Liver (tissue), 9 donors: ENCODE measurements around the gene RTL10. TPM values are rescaled to one million over a fixed set of nuclear protein-coding genes. Genes with fewer than 3 reads are reported as not detected.

ENCODE experiments used
- DNase-seq: peaks from one replicate; pipeline ENCODE4 v3.0.0-alpha.2; 2017; ENCODE audit warnings: low spot score
- H3K27ac ChIP-seq, 2 donors: one replicate each; pipeline ENCODE4 v1.7.0; 2013; ENCODE audit warnings: inconsistent platforms in 2 of 2, low read length in 2 of 2, control low read depth in 1 of 2, low read depth in 1 of 2, mild to moderate bottlenecking in 1 of 2
- H3K27me3 ChIP-seq, 4 donors: one replicate each; pipeline versions ENCODE4 v1.6.1 to v1.7.0; 2013; ENCODE audit warnings: low read length in 3 of 4, inconsistent platforms in 1 of 4, mild to moderate bottlenecking in 1 of 4, moderate library complexity in 1 of 4; ENCODE audit not compliant: control insufficient read depth in 4 of 4, insufficient read depth in 4 of 4
- H3K36me3 ChIP-seq, 4 donors: one replicate each; pipeline versions ENCODE4 v1.6.1 to v1.7.0; 2013; ENCODE audit warnings: low read length in 3 of 4, mild to moderate bottlenecking in 3 of 4, low read depth in 1 of 4, moderate library complexity in 1 of 4; ENCODE audit not compliant: control insufficient read depth in 4 of 4, insufficient read depth in 3 of 4
- H3K4me1 ChIP-seq, 4 donors: one replicate each; pipeline versions ENCODE4 v1.6.1 to v1.7.0; 2013; ENCODE audit warnings: low read length in 3 of 4, mild to moderate bottlenecking in 3 of 4, moderate library complexity in 1 of 4; ENCODE audit not compliant: control insufficient read depth in 4 of 4, insufficient read depth in 4 of 4
- H3K4me3 ChIP-seq, 3 donors: one replicate each; pipeline versions ENCODE4 v1.6.1 to v1.7.0; 2013; ENCODE audit warnings: low read length in 3 of 3, control low read depth in 1 of 3, low read depth in 1 of 3, mild to moderate bottlenecking in 1 of 3
- H3K9ac ChIP-seq, 2 donors: one replicate each; pipeline ENCODE4 v1.7.0; 2013; ENCODE audit warnings: low read length in 2 of 2, mild to moderate bottlenecking in 2 of 2, moderate library complexity in 2 of 2, control low read depth in 1 of 2, low read depth in 1 of 2
- H3K9me3 ChIP-seq, 4 donors: one replicate each; pipeline versions ENCODE4 v1.6.1 to v1.7.0; 2013; ENCODE audit warnings: low read length in 3 of 4; ENCODE audit not compliant: control insufficient read depth in 4 of 4
- CTCF ChIP-seq: fragments of 150-350 bp; IDR thresholded peaks from 2 replicates; pipeline ENCODE4 v1.5.1; 2017; ENCODE audit warnings: improper control_type of control experiment, low read depth, low read length; ENCODE audit not compliant: missing input control
- EGR1 ChIP-seq, 2 donors: IDR thresholded peaks; 2 replicates each; pipeline ENCODE4 v1.6.1; 2016 to 2018; ENCODE audit warnings: antibody characterized with exemption in 2 of 2, low read depth in 2 of 2
- FOXA1 ChIP-seq: IDR thresholded peaks from 2 replicates; pipeline ENCODE4 v1.6.1; 2016; ENCODE audit warnings: antibody characterized with exemption
- FOXA2 ChIP-seq: IDR thresholded peaks from 2 replicates; pipeline ENCODE4 v1.6.1; 2016; ENCODE audit warnings: antibody characterized with exemption
- GABPA ChIP-seq, 2 donors: IDR thresholded peaks in 1 of 2; conservative IDR thresholded peaks in 1 of 2; 2 replicates each; pipeline ENCODE4 v1.6.1; 2016; ENCODE audit warnings: antibody characterized with exemption in 2 of 2, mild to moderate bottlenecking in 1 of 2, moderate library complexity in 1 of 2
- HNF4A ChIP-seq, 2 donors: conservative IDR thresholded peaks; 2 replicates each; pipeline ENCODE4 v1.6.1; 2016; ENCODE audit warnings: antibody characterized with exemption in 2 of 2, mild to moderate bottlenecking in 2 of 2
- HNF4G ChIP-seq: IDR thresholded peaks from 2 replicates; pipeline ENCODE4 v1.6.1; 2016; ENCODE audit warnings: antibody characterized with exemption
- JUND ChIP-seq, 2 donors: IDR thresholded peaks; 2 replicates each; pipeline ENCODE4 v1.6.1; 2016; ENCODE audit warnings: antibody characterized with exemption in 2 of 2
- MAX ChIP-seq: IDR thresholded peaks from 2 replicates; pipeline ENCODE4 v1.6.1; 2016; ENCODE audit warnings: antibody characterized with exemption
- NR2F2 ChIP-seq: IDR thresholded peaks from 2 replicates; pipeline ENCODE4 v1.6.1; 2016; ENCODE audit warnings: antibody characterized with exemption
- RAD21 ChIP-seq, 2 donors: IDR thresholded peaks; 2 replicates each; pipeline ENCODE4 v1.6.1; 2016; ENCODE audit warnings: antibody characterized with exemption in 2 of 2, mild to moderate bottlenecking in 2 of 2
- REST ChIP-seq: IDR thresholded peaks from 2 replicates; pipeline ENCODE4 v1.6.1; 2016; ENCODE audit warnings: antibody characterized with exemption, mild to moderate bottlenecking
- RXRA ChIP-seq, 2 donors: IDR thresholded peaks; 2 replicates each; pipeline ENCODE4 v1.6.1; 2017 to 2018; ENCODE audit warnings: antibody characterized with exemption in 2 of 2, mild to moderate bottlenecking in 1 of 2
- SP1 ChIP-seq: IDR thresholded peaks from 2 replicates; pipeline ENCODE4 v1.6.1; 2018; ENCODE audit warnings: antibody characterized with exemption, mild to moderate bottlenecking
- TAF1 ChIP-seq: conservative IDR thresholded peaks from 2 replicates; pipeline ENCODE4 v1.6.1; 2016; ENCODE audit warnings: antibody characterized with exemption, mild to moderate bottlenecking
- YY1 ChIP-seq: IDR thresholded peaks from 2 replicates; pipeline ENCODE4 v1.6.1; 2016; ENCODE audit warnings: antibody characterized with exemption, mild to moderate bottlenecking
- ZBTB33 ChIP-seq: IDR thresholded peaks from 2 replicates; pipeline ENCODE4 v1.6.1; 2016; ENCODE audit warnings: antibody characterized with exemption
- WGBS: extraction: QIAGEN DNeasy Blood & Tissue Kit; methylation state at CpG from one replicate; pipeline ENCODE4 v1.1.7; 2013; 5-methylcytosine and 5-hydroxymethylcytosine counted together
- polyA plus RNA-seq, 2 donors: library from polyadenylated mRNA; stranded (reverse) in 1 of 2; unstranded in 1 of 2; fragments of 200-250 nt in 1 of 2; fragments of >200 nt in 1 of 2; fragmentation: Nextera tagmentation in 1 of 2; extraction: Ambion mirVana in 1 of 2; gene quantifications; one replicate each; pipeline versions ENCODE4 v1.2.1 to v1.2.3, GENCODE V29; 2013 to 2015
- total RNA-seq, 2 donors: library from RNA; depleted of rRNA; stranded (reverse); fragments of >200 nt; gene quantifications; one replicate each; pipeline ENCODE4 v1.2.3, GENCODE V29; 2014
- donor health status: healthy.
- donor health status: healthy.
- donor health status: healthy.
- donor health status: healthy.
- donor health status: healthy.

Gene RTL10
- total and polyA plus RNA-seq, 4 donors: 4.2 to 8.3 (median 7.4) TPM

GRCh38 chr22:19811211-19811621 is 43.5 kb downstream of the RTL10 start:
- Histone ChIP-seq H3K9ac (no peak overlapping the region), H3K27ac (no peak overlapping the region), H3K9me3 (no peaks in the 10 kb centered on the region), H3K27me3 (no peaks in the 10 kb centered on the region), H3K4me3 (no peak overlapping the region), H3K36me3 (no peaks in the 10 kb centered on the region), H3K4me1 (peaks cover 0 to 6% (median 1%) of the 10 kb centered on the region in 4 donors)
- 97% methylated on average over 12 of the region's 12 CpGs for WGBS
- no peak for TF ChIP-seq YY1
- TF ChIP-seq EGR1 (IDR thresholded peaks at IDR 0.05; ENCODE audit: low read depth in 2 of 2): no peak
- no peak for TF ChIP-seq HNF4A (conservative IDR thresholded peaks at IDR 0.05)
- no peak for TF ChIP-seq HNF4G
- no peak for TF ChIP-seq NR2F2
- no peak for TF ChIP-seq TAF1
- TF ChIP-seq FOXA1: no peak
- no peak for DNase-seq

GRCh38 chr22:19810381-19811201 is 44.1 kb downstream of the RTL10 start:
- Histone ChIP-seq H3K4me3 (no peak overlapping the region), H3K9me3 (no peaks in the 10 kb centered on the region), H3K36me3 (no peaks in the 10 kb centered on the region), H3K9ac (no peak overlapping the region), H3K27ac (no peak overlapping the region), H3K27me3 (no peaks in the 10 kb centered on the region), H3K4me1 (peaks cover 0 to 6% (median 1%) of the 10 kb centered on the region in 4 donors)
- TF ChIP-seq ZBTB33 (no peak), HNF4G (no peak), TAF1 (no peak), HNF4A (conservative IDR thresholded peaks at IDR 0.05) (no peak), YY1 (no peak), SP1 (no peak), GABPA (IDR thresholded peaks at IDR 0.05 in 1 of 2, conservative IDR thresholded peaks at IDR 0.05 in 1 of 2) (no peak), CTCF (no peak), MAX (no peak), REST (no peak), NR2F2 (no peak), FOXA1 (no peak), FOXA2 (no peak), RAD21 (IDR thresholded peaks at IDR 0.05) (no peak), JUND (IDR thresholded peaks at IDR 0.05) (no peak), RXRA (IDR thresholded peaks at IDR 0.05) (no peak)
- DNase-seq: no peak
- 93% methylated on average over 23 of the region's 23 CpGs for WGBS
